Activated CD4-positive, alpha-beta T cell treated with anti-CD3 and anti-CD28 coated beads for 36 hours (primary cell): ENCODE results near the gene RUSF1. TPM values are rescaled to one million over a fixed set of nuclear protein-coding genes. Genes with fewer than 3 reads are reported as not detected.
A peak's percentile ranks its signal among the peaks of the same experiment; 100 is the strongest.
"Not testable (repeated sequence)": the region's sequence is repeated elsewhere in the genome, so short reads cannot be mapped to it uniquely, and the experiment has no call there.

Experiments used
- ATAC-seq: fragments of 200-7000 bp; cut with Tn5 transposase; one replicate; pipeline ENCODE4 v1.10.0; 2021; ENCODE audit warnings: mild to moderate bottlenecking, moderate library complexity
- CTCF ChIA-PET: fragments of 350-600 bp; sonication (Branson Sonifier 250); formaldehyde crosslinking; loops from one replicate; lab custom pipeline; 2021; ENCODE audit warnings: antibody characterized with exemption; lab: Charles Lee
- POLR2A ChIA-PET: fragments of 350-600 bp; sonication (Branson Sonifier 250); formaldehyde crosslinking; loops from one replicate; lab custom pipeline; 2021; ENCODE audit warnings: antibody characterized with exemption, inconsistent platforms; lab: Charles Lee
- DNase-seq: peaks from one replicate; pipeline ENCODE4 v3.0.0-alpha.2; 2020
- H3K27ac Mint-ChIP-seq: one replicate; pipeline ENCODE4 v1.8.0; 2021; ENCODE audit warnings: mixed read lengths
- H3K27me3 Mint-ChIP-seq: one replicate; pipeline ENCODE4 v1.8.0; 2021; ENCODE audit warnings: mixed read lengths
- H3K36me3 Mint-ChIP-seq: one replicate; pipeline ENCODE4 v1.8.0; 2021; ENCODE audit warnings: low read depth, mixed read lengths
- H3K4me1 Mint-ChIP-seq: one replicate; pipeline ENCODE4 v1.8.0; 2021; ENCODE audit warnings: mixed read lengths
- H3K4me3 Mint-ChIP-seq: one replicate; pipeline ENCODE4 v1.8.0; 2021; ENCODE audit warnings: mild to moderate bottlenecking, moderate library complexity, mixed read lengths
- H3K9me3 Mint-ChIP-seq: one replicate; pipeline ENCODE4 v1.8.0; 2021; ENCODE audit warnings: low read depth, mixed read lengths
- intact Hi-C, 2 experiments: fragments of 100-400 bp; cut with DNase I in 1 of 2; cut with micrococcal nuclease in 1 of 2; formaldehyde crosslinking; loops; one replicate each; pipeline versions ENCODE4 v1.14.2 to v1.15.1; 2022 to 2024; cut with DNase I, micrococcal nuclease
- total RNA-seq, 2 experiments: library from RNA; stranded (reverse); gene quantifications; one replicate each; pipeline ENCODE4 v1.2.3, GENCODE V29; 2021

The RUSF1 gene
- 10 to 100 TPM; 36.3 to 37.7 TPM for total RNA-seq

DNA sequence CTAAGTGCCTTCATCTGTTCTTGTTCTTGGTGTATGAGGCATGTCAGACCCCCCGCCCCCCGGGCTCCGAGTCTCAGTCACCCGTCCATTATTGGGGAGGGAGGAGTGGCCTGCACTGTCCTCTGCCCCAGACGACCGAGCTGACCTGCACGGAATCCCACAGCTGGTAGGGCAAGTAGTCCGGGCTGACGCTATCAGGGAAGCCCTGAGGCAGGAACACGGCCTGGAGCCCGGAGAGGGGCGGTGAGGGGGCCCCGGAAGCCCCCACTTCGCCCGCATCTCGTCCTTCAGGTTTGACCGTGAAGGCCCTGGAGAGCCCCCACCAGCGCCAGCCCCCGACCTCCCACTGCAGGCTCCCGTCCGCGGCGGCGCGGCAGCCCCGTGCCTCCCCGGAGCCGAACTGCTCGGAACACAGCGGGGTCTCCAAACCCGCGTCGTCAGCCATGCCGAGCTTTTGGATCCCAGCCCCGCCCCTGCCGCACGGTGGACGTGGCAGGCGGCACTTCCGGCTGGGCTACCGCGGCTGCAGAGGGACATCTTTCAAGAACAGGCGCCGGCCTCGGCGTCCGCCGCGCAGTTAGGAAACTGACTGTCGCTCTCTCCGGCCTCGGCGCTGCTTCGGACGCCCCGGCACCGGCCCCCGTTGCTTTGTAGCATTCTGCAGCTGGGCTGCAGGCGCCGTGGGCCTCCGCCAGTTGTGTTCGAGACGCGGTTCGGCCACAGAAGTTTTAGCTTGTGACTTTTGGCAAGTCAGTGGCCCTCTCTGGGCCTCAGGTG is at the start of gene RUSF1:
Gene RUSF1 (minus strand): TSS at position 463 of the 777 bp plus-strand sequence. CDS start 18 bp downstream, at position 445.
- CTCF ChIA-PET, result interaction anchor here (0.8 to 1.2 kb wide), 4 partner anchors 18 to 366 kb away, joined by 3 to 4 read pairs (median 4); no protein-coding TSS in a partner anchor
- Mint-ChIP-seq H3K4me1 (peaks cover 47% of the 10 kb centered on the region), H3K27me3 (no peaks in the 10 kb centered on the region), H3K9me3 (no peaks in the 10 kb centered on the region), H3K4me3 (peak within 1 kb of the TSS; percentile 88), H3K36me3 (peaks cover 6% of the 10 kb centered on the region), H3K27ac (peak within 1 kb of the TSS; percentile 98)
- intact Hi-C loops, result loop anchor here (1.0 to 5.0 kb wide), 9 partner anchors 21 to 435 kb away; partner anchors contain the start of gene ARMC5 (in 2 of the 2)
- ATAC-seq (peak; percentile 77), DNase-seq (peak; percentile 94)
- POLR2A ChIA-PET, result interaction anchor here (0.6 to 1.0 kb wide), 5 partner anchors 17 to 365 kb away, joined by 3 to 8 read pairs (median 3); partner anchors contain the start of gene ZNF267

DNA sequence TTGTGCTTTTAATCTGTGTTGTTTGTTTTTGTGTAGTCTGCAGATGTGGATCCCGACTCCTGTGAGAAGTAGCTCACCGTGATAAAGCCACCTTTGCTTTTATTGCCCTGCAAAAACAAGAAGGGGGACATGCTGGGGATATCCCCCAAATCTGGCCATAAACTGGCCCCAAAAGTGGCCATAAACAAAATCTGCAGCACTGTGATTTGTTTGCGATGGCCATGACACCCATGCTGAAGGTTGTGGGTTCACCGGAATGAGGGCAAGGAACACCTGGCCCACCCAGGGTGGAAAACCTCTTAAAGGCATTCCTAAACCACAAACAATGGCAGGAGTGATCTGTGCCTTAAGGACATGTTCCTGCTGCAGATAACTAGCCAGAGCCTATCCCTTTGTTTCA is 34.6 kb upstream of the RUSF1 start:
- Mint-ChIP-seq H3K9me3 (peaks cover 6% of the 10 kb centered on the region), H3K4me1 (peaks cover 5% of the 10 kb centered on the region), H3K27me3 (peaks cover 17% of the 10 kb centered on the region), H3K4me3 (no peak overlapping the region), H3K27ac (no peak overlapping the region), H3K36me3 (no peaks in the 10 kb centered on the region)
- intact Hi-C loops, result loop anchor here in 1 of 2 experiments (5.0 kb wide), 1 partner anchor 50 kb away; no protein-coding TSS in a partner anchor
- ChIA-PET POLR2A (no interaction called here), CTCF (no interaction called here)
- ATAC-seq (no peak), DNase-seq (no peak)

DNA sequence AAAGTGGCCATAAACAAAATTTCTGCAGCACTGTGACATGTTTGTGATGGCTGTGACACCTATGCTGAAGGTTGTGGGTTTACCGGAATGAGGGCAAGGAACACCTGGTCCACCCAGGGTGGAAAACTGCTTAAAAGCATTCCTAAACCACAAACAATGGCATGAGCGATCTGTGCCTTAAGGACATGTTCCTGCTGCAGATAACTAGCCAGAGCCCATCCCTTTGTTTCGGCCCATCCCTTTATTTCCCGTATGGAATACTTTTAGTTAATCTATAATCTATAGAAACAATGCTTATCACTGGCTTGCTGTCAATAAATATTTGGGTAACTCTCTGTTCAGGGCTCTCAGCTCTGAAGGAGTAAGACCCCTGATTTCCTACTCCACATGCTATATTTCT is 31.6 kb upstream of the RUSF1 start:
- H3K27ac Mint-ChIP-seq, H3K4me3 Mint-ChIP-seq, POLR2A ChIA-PET, CTCF ChIA-PET, ATAC-seq, H3K9me3 Mint-ChIP-seq, DNase-seq, H3K36me3 Mint-ChIP-seq, H3K4me1 Mint-ChIP-seq: not testable (repeated sequence)
- intact Hi-C loops, result loop anchor here in 1 of 2 experiments (5.0 kb wide), 1 partner anchor 53 kb away; no protein-coding TSS in a partner anchor
- peaks cover 23% of the 10 kb centered on the region for H3K27me3 Mint-ChIP-seq

DNA sequence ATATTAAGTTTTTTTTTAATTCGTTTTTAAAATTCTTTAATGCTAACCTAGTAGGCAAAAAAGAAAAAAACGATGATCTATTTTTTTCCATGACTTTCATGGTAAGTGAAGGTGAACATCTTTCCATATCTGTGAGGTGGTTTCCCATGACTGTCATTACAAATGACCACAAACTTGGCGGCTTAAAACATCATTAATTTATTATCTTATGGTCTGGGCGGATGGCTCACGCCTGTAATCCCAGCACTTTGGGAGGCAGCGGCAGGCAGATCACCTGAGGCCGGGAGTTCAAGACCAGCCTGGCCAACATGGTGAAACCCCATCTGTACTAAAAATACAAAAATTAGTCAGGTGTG is 30.0 kb upstream of the RUSF1 start:
- ATAC-seq, result not testable (repeated sequence)
- CTCF ChIA-PET, result interaction anchor here (1.0 kb wide), 1 partner anchor 77 kb away, joined by 3 read pairs; no protein-coding TSS in a partner anchor

DNA sequence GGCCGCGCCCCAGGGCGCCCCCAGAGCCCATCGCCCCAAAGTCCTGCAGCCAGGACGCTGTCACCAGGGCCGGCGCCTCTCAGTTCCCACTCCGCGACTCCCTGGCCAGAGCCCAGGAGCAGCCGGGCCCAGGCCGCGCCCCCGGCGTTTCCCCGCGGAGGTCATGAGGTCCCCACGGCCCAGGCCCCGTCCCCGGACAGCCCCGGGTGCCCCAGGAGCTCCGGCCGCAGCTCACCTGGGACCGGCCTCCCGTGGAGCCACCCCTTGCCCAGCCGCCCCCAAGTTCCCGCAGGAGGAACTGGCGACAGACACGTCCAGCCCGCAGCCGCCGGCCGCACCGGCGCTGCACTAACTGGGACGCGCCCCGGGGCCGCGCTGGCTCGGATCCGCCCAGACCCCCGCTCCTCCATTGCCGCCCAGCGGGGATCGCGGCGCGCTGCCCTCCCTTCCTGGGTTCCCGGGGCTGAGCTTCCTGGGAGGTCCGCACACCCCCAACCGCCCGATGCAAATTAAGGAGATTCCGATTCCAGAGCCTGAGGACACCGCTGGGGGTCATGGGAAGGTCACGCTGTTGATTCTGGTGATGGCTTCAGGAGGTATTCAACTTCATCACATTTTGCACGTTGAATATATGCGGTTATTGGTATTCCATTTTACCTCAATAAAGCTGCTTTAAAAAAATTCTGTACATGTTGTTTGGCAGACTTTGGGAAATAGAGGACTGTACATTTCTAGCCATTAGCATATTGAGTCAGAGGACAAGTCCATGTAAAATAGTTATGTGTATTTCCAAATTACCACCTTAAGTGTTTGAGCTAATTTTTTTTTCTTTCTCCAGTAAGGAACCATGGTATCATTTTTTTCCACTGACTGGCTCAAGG is 29.4 kb upstream of the RUSF1 start:
- H3K4me3 Mint-ChIP-seq, result no peak overlapping the region
- intact Hi-C loops, result no loop called here
- H3K27me3 Mint-ChIP-seq, result peaks cover 23% of the 10 kb centered on the region
- peaks cover 6% of the 10 kb centered on the region for H3K9me3 Mint-ChIP-seq
- H3K36me3 Mint-ChIP-seq, result no peaks in the 10 kb centered on the region
- H3K27ac Mint-ChIP-seq, result no peak overlapping the region
- ChIA-PET POLR2A (no interaction called here), CTCF (interaction anchor here (1.0 kb wide), 1 partner anchor 77 kb away, joined by 3 read pairs; no protein-coding TSS in a partner anchor)
- DNase-seq (no peak), ATAC-seq (peak; percentile 26)
- H3K4me1 Mint-ChIP-seq, result peaks cover 7% of the 10 kb centered on the region

More for the DNA sequence above, 30.0 kb upstream of the RUSF1 start:
- H3K36me3 Mint-ChIP-seq, H3K4me1 Mint-ChIP-seq, H3K4me3 Mint-ChIP-seq, intact Hi-C loops, POLR2A ChIA-PET, H3K9me3 Mint-ChIP-seq, H3K27ac Mint-ChIP-seq, DNase-seq: not testable (repeated sequence)
- peaks cover 23% of the 10 kb centered on the region for H3K27me3 Mint-ChIP-seq

DNA sequence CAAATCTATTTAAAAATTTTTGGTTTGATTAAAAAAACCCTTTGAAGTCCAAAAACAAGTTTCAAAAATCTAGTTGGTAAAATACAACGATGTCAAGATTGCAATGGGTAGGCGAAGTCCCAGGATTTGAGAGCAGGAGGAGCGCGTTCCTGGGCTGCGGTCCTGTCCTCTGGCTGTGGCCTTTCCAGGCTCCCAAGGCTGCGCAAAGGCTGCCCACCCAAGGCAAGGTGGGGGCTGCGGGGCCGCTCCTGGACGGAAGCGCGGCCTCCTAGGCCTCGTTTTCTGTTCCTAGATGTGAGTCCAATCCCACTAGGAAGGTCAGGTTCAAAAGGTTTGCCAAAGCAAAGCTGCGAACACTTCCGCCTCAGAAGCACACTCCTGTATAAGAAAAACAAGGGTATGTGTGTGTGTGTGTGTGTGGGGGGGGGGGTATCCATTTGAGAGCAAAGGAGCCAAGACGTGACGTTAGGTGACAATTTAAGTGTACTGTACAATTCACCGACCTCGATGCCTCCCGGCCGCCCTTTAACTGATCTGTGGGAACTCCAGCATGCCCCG is 28.7 kb upstream of the RUSF1 start:
- DNase-seq (no peak), ATAC-seq (no peak)
- Mint-ChIP-seq H3K36me3 (no peaks in the 10 kb centered on the region), H3K4me1 (peaks cover 7% of the 10 kb centered on the region), H3K27me3 (peaks cover 20% of the 10 kb centered on the region), H3K27ac (no peak overlapping the region), H3K4me3 (no peak overlapping the region), H3K9me3 (peaks cover 3% of the 10 kb centered on the region)
- CTCF ChIA-PET, result interaction anchor here (1.0 kb wide), 1 partner anchor 76 kb away, joined by 3 read pairs; no protein-coding TSS in a partner anchor
- intact Hi-C loops, result no loop called here
- POLR2A ChIA-PET, result no interaction called here

DNA sequence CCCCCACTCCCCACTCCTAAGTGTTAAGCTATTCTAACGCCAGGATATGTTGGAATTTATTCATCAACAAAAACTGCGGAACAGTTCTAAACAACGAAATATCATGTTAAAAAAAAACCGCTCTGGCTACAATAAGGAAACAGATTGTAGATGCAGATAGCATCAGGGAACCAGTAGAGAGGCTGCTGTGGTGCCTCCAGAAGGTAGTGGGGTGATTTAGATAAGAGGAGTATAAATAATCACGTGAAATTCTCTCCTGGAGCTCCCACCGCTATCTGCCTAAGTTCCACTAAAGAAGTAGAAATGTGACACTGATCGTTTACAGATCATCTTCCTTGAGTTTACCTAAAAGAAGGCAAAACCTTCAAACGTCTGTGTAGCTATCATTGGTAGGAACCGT is 27.5 kb upstream of the RUSF1 start:
- Mint-ChIP-seq H3K36me3 (no peaks in the 10 kb centered on the region), H3K27me3 (peaks cover 18% of the 10 kb centered on the region), H3K4me3 (no peak overlapping the region), H3K27ac (no peak overlapping the region), H3K4me1 (peaks cover 7% of the 10 kb centered on the region), H3K9me3 (peaks cover 3% of the 10 kb centered on the region)
- no peak for DNase-seq
- ChIA-PET CTCF (interaction anchor here (0.7 kb wide), 1 partner anchor 28 kb away, joined by 3 read pairs; no protein-coding TSS in a partner anchor), POLR2A (no interaction called here)
- no peak for ATAC-seq
- intact Hi-C loops, result no loop called here

DNA sequence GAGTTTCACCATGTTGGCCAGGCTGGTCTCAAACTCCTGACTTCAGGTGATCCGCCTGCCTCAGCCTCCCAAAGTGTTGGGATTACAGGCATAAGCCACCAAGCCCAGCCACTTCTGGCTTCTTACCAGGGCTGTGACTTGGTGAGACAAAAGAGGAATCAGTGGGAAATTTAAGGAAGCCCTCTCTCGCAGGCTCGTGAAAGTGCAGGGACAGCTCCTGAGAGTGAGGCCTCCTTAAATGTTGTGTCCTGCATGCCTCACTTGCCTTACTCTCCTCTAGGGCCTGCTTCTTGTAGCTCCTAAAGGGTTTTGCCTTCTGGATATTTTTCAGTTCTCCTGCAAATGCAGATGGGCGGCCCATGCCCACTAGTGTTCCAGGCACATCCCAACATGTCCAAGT is 24.7 kb upstream of the RUSF1 start:
- Mint-ChIP-seq H3K36me3 (no peaks in the 10 kb centered on the region), H3K4me3 (no peak overlapping the region), H3K27me3 (peaks cover 21% of the 10 kb centered on the region), H3K9me3 (no peaks in the 10 kb centered on the region), H3K27ac (no peak overlapping the region), H3K4me1 (peaks cover 17% of the 10 kb centered on the region)
- ChIA-PET POLR2A (no interaction called here), CTCF (no interaction called here)
- intact Hi-C loops, result no loop called here
- no peak for DNase-seq
- ATAC-seq, result no peak

DNA sequence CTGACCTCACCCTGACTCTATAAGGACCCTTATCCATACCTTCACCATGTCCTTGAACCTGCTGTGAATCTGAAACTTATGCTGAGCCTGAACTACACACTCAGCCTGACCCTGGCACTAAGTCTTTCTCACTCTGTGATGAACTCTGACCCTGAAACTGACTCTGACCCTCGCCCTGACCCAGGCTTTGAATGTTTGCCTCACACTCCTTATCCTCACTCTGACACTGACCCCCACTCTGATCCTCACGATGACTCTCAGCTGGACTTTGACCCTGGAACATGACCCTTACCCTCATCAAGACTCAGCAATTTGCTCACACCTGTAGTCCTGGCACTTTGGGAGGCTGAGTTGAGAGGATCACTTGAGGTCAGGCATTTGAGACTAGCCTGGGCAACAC is 23.9 kb upstream of the RUSF1 start:
- intact Hi-C loops, result no loop called here
- CTCF ChIA-PET, result no interaction called here
- H3K36me3 Mint-ChIP-seq, result no peaks in the 10 kb centered on the region

DNA sequence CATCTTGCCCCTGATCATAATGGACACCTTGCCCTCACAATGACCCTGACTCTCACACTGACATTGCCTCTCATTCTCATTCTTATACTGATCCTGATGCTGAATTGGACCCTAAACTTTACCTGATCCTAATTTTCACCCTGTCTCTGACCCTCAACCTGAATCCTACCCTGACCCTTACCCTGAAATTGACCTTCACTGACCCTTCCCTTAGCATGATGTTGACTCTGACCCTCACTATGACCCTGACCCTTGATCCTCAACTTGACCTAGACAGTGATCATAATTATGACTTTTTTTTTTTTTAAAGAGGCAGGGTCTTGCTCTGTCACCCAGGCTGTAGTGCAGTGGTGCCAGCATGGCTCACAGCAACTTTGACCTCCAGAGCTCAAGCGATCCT is 22.9 kb upstream of the RUSF1 start:
- Mint-ChIP-seq H3K9me3 (no peaks in the 10 kb centered on the region), H3K27ac (no peak overlapping the region), H3K4me1 (peaks cover 17% of the 10 kb centered on the region), H3K4me3 (no peak overlapping the region), H3K36me3 (no peaks in the 10 kb centered on the region), H3K27me3 (peaks cover 17% of the 10 kb centered on the region)
- CTCF ChIA-PET, result no interaction called here
- POLR2A ChIA-PET, result no interaction called here
- DNase-seq (no peak), ATAC-seq (no peak)
- intact Hi-C loops, result no loop called here

More for the DNA sequence above, 23.9 kb upstream of the RUSF1 start:
- H3K27ac Mint-ChIP-seq, result no peak overlapping the region
- H3K27me3 Mint-ChIP-seq, result peaks cover 19% of the 10 kb centered on the region
- ATAC-seq (no peak), DNase-seq (no peak)
- POLR2A ChIA-PET, result no interaction called here
- H3K4me1 Mint-ChIP-seq, result peaks cover 17% of the 10 kb centered on the region
- no peak overlapping the region for H3K4me3 Mint-ChIP-seq
- no peaks in the 10 kb centered on the region for H3K9me3 Mint-ChIP-seq

DNA sequence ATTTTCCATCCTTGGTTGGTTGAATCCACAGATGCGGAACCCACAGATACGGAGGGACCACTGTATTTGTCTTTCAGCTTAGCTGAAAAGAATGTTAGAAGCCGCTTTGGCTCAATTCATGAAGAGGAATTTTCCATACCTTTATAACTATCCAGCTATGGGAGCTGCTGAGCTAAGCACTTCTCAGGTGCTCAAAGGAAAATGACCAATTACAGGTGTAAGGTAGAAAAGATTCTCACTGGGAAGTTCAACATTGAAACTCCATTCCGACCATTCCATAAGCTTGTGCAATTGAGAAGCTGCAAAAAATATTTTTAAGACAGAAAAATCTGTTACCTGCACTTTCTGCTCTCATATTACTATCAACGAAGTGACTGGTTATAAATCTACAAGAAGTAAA is 22.2 kb upstream of the RUSF1 start:
- no peak for DNase-seq
- ATAC-seq, result no peak
- Mint-ChIP-seq H3K27me3 (peaks cover 14% of the 10 kb centered on the region), H3K4me1 (peaks cover 17% of the 10 kb centered on the region), H3K9me3 (no peaks in the 10 kb centered on the region), H3K27ac (no peak overlapping the region), H3K36me3 (no peaks in the 10 kb centered on the region), H3K4me3 (no peak overlapping the region)
- ChIA-PET POLR2A (no interaction called here), CTCF (interaction anchor here (1.5 kb wide), 2 partner anchors 20 to 28 kb away, joined by 3 to 4 read pairs; no protein-coding TSS in a partner anchor)
- intact Hi-C loops, result no loop called here
